ENCODE data around the gene TMC1.

DNA sequence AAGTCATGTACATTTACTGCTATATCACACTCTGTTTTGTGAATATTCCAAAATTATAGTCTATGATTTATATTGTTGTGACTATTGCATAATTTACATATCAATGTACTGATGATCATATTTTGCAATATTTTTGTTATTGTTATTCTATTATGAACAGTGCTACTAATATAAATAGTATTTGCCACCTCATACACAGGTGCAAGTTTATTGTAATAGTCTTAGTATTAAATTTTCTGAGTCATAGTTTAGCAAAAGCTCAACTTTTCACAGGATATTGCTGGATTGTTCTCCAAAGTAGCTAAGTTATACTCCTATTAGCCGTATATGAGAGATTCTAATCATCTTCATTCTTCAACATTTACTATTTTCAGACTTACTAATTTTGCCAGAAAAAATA lies 124.7 kb downstream of the TMC1 start:
- no peak for TF ChIP-seq EZH2phosphoT487 (IDR thresholded peaks at IDR 0.05; ENCODE audit: borderline replicate concordance, low read length)
- TF ChIP-seq, protein P1, sequence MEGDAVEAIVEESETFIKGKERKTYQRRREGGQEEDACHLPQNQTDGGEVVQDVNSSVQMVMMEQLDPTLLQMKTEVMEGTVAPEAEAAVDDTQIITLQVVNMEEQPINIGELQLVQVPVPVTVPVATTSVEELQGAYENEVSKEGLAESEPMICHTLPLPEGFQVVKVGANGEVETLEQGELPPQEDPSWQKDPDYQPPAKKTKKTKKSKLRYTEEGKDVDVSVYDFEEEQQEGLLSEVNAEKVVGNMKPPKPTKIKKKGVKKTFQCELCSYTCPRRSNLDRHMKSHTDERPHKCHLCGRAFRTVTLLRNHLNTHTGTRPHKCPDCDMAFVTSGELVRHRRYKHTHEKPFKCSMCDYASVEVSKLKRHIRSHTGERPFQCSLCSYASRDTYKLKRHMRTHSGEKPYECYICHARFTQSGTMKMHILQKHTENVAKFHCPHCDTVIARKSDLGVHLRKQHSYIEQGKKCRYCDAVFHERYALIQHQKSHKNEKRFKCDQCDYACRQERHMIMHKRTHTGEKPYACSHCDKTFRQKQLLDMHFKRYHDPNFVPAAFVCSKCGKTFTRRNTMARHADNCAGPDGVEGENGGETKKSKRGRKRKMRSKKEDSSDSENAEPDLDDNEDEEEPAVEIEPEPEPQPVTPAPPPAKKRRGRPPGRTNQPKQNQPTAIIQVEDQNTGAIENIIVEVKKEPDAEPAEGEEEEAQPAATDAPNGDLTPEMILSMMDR (IDR thresholded peaks at IDR 0.05; ENCODE audit: low read depth, low read length, poor library complexity, severe bottlenecking), result no peak
